ENCODE measurements around the gene KLHL29.

DNA sequence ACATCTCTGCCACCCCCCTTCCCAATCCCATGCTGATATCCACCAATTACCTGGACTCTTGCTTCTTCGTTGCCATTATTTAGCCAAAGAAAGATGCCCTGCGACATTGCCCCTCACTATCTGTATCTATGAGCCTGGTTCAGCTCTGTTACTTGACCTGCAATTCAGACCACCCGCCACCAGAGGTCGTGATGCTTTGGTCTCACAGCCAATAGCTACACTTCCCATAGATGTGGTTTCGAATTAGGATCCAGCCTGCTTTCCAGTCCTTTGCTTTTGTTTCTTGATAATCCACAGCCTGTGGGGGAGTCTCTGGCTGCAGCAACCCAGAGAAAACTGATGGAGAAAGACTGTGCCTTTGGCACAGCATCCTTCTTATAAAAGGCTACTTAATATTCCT is 239.4 kb downstream of the KLHL29 start:
- TF ChIP-seq, protein P1, sequence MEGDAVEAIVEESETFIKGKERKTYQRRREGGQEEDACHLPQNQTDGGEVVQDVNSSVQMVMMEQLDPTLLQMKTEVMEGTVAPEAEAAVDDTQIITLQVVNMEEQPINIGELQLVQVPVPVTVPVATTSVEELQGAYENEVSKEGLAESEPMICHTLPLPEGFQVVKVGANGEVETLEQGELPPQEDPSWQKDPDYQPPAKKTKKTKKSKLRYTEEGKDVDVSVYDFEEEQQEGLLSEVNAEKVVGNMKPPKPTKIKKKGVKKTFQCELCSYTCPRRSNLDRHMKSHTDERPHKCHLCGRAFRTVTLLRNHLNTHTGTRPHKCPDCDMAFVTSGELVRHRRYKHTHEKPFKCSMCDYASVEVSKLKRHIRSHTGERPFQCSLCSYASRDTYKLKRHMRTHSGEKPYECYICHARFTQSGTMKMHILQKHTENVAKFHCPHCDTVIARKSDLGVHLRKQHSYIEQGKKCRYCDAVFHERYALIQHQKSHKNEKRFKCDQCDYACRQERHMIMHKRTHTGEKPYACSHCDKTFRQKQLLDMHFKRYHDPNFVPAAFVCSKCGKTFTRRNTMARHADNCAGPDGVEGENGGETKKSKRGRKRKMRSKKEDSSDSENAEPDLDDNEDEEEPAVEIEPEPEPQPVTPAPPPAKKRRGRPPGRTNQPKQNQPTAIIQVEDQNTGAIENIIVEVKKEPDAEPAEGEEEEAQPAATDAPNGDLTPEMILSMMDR (conservative IDR thresholded peaks at IDR 0.05; ENCODE audit: low read depth in 2 of 2) = peak; percentile 82 to 93
- TF ChIP-seq EZH2 (IDR thresholded peaks at IDR 0.05; ENCODE audit: low read depth, unreplicated experiment) (no peak), POLR2AphosphoS5 (IDR thresholded peaks at IDR 0.05; ENCODE audit: low read depth) (no peak), ZNF114 (CRISPR knock-in tag; IDR thresholded peaks at IDR 0.05) (no peak), EZH2phosphoT487 (IDR thresholded peaks at IDR 0.05; ENCODE audit: unreplicated experiment) (no peak), ZNF331 (CRISPR knock-in tag; IDR thresholded peaks at IDR 0.05; ENCODE audit: low read depth) (no peak), CREB1 (CRISPR knock-in tag; IDR thresholded peaks at IDR 0.05; ENCODE audit: low read depth) (no peak), JUNB (IDR thresholded peaks at IDR 0.05; ENCODE audit: unreplicated experiment) (no peak), STAT1 (IDR thresholded peaks at IDR 0.05; ENCODE audit: unreplicated experiment) (no peak), NANOG (IDR thresholded peaks at IDR 0.05; ENCODE audit: borderline replicate concordance) (no peak)
- TF ChIP-seq, protein P2, sequence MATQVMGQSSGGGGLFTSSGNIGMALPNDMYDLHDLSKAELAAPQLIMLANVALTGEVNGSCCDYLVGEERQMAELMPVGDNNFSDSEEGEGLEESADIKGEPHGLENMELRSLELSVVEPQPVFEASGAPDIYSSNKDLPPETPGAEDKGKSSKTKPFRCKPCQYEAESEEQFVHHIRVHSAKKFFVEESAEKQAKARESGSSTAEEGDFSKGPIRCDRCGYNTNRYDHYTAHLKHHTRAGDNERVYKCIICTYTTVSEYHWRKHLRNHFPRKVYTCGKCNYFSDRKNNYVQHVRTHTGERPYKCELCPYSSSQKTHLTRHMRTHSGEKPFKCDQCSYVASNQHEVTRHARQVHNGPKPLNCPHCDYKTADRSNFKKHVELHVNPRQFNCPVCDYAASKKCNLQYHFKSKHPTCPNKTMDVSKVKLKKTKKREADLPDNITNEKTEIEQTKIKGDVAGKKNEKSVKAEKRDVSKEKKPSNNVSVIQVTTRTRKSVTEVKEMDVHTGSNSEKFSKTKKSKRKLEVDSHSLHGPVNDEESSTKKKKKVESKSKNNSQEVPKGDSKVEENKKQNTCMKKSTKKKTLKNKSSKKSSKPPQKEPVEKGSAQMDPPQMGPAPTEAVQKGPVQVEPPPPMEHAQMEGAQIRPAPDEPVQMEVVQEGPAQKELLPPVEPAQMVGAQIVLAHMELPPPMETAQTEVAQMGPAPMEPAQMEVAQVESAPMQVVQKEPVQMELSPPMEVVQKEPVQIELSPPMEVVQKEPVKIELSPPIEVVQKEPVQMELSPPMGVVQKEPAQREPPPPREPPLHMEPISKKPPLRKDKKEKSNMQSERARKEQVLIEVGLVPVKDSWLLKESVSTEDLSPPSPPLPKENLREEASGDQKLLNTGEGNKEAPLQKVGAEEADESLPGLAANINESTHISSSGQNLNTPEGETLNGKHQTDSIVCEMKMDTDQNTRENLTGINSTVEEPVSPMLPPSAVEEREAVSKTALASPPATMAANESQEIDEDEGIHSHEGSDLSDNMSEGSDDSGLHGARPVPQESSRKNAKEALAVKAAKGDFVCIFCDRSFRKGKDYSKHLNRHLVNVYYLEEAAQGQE (IDR thresholded peaks at IDR 0.05; ENCODE audit: unreplicated experiment) = no peak
- TF ChIP-seq, protein P3, sequence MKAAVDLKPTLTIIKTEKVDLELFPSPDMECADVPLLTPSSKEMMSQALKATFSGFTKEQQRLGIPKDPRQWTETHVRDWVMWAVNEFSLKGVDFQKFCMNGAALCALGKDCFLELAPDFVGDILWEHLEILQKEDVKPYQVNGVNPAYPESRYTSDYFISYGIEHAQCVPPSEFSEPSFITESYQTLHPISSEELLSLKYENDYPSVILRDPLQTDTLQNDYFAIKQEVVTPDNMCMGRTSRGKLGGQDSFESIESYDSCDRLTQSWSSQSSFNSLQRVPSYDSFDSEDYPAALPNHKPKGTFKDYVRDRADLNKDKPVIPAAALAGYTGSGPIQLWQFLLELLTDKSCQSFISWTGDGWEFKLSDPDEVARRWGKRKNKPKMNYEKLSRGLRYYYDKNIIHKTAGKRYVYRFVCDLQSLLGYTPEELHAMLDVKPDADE (IDR thresholded peaks at IDR 0.05) = no peak
- TF ChIP-seq, protein P4, sequence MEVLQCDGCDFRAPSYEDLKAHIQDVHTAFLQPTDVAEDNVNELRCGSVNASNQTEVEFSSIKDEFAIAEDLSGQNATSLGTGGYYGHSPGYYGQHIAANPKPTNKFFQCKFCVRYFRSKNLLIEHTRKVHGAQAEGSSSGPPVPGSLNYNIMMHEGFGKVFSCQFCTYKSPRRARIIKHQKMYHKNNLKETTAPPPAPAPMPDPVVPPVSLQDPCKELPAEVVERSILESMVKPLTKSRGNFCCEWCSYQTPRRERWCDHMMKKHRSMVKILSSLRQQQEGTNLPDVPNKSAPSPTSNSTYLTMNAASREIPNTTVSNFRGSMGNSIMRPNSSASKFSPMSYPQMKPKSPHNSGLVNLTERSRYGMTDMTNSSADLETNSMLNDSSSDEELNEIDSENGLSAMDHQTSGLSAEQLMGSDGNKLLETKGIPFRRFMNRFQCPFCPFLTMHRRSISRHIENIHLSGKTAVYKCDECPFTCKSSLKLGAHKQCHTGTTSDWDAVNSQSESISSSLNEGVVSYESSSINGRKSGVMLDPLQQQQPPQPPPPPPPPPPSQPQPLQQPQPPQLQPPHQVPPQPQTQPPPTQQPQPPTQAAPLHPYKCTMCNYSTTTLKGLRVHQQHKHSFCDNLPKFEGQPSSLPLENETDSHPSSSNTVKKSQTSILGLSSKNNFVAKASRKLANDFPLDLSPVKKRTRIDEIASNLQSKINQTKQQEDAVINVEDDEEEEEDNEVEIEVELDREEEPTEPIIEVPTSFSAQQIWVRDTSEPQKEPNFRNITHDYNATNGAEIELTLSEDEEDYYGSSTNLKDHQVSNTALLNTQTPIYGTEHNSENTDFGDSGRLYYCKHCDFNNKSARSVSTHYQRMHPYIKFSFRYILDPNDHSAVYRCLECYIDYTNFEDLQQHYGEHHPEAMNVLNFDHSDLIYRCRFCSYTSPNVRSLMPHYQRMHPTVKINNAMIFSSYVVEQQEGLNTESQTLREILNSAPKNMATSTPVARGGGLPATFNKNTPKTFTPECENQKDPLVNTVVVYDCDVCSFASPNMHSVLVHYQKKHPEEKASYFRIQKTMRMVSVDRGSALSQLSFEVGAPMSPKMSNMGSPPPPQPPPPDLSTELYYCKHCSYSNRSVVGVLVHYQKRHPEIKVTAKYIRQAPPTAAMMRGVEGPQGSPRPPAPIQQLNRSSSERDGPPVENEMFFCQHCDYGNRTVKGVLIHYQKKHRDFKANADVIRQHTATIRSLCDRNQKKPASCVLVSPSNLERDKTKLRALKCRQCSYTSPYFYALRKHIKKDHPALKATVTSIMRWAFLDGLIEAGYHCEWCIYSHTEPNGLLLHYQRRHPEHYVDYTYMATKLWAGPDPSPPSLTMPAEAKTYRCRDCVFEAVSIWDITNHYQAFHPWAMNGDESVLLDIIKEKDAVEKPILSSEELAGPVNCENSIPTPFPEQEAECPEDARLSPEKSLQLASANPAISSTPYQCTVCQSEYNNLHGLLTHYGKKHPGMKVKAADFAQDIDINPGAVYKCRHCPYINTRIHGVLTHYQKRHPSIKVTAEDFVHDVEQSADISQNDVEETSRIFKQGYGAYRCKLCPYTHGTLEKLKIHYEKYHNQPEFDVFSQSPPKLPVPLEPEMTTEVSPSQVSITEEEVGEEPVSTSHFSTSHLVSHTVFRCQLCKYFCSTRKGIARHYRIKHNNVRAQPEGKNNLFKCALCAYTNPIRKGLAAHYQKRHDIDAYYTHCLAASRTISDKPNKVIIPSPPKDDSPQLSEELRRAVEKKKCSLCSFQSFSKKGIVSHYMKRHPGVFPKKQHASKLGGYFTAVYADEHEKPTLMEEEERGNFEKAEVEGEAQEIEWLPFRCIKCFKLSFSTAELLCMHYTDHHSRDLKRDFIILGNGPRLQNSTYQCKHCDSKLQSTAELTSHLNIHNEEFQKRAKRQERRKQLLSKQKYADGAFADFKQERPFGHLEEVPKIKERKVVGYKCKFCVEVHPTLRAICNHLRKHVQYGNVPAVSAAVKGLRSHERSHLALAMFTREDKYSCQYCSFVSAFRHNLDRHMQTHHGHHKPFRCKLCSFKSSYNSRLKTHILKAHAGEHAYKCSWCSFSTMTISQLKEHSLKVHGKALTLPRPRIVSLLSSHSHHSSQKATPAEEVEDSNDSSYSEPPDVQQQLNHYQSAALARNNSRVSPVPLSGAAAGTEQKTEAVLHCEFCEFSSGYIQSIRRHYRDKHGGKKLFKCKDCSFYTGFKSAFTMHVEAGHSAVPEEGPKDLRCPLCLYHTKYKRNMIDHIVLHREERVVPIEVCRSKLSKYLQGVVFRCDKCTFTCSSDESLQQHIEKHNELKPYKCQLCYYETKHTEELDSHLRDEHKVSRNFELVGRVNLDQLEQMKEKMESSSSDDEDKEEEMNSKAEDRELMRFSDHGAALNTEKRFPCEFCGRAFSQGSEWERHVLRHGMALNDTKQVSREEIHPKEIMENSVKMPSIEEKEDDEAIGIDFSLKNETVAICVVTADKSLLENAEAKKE (CRISPR knock-in tag; IDR thresholded peaks at IDR 0.05) = no peak
